ENCODE measurements around the gene ACACB.

Gene ACACB

GRCh38 chr12:109193896-109194295, 77.5 kb downstream of the ACACB start:
- intact Hi-C loops (cut with DNase I), result no loop called here
- DNase-seq, result no peak

- intact Hi-C loops (cut with DNase I), result no loop called here
- no peak for DNase-seq
These were observed 79.9 kb downstream of the ACACB start for GRCh38 chr12:109196332-109196731.

GRCh38 chr12:109197327-109197726, 80.9 kb downstream of the ACACB start:
- intact Hi-C loops (cut with DNase I), result no loop called here

GRCh38 chr12:109199324-109199723, 82.9 kb downstream of the ACACB start:
- no peak for DNase-seq
- intact Hi-C loops (cut with DNase I), result no loop called here

More at GRCh38 chr12:109197327-109197726, 80.9 kb downstream of the ACACB start:
- DNase-seq, result no peak

GRCh38 chr12:109200825-109201495, 84.6 kb downstream of the ACACB start:
- DNase-seq, result no peak
- intact Hi-C loops (cut with DNase I), result no loop called here

GRCh38 chr12:109201496-109201885, 85.1 kb downstream of the ACACB start:
- intact Hi-C loops (cut with DNase I), result no loop called here

GRCh38 chr12:109202770-109203169, 86.4 kb downstream of the ACACB start:
- no peak for DNase-seq
- intact Hi-C loops (cut with DNase I), result no loop called here

More at GRCh38 chr12:109201496-109201885, 85.1 kb downstream of the ACACB start:
- DNase-seq, result peak in 1 of 42 donors; percentile 4

- intact Hi-C loops (cut with DNase I), result no loop called here
- no peak for DNase-seq
These were observed 87.1 kb downstream of the ACACB start for GRCh38 chr12:109203480-109203879.

GRCh38 chr12:109209082-109209481, 92.7 kb downstream of the ACACB start:
- no peak for DNase-seq
- intact Hi-C loops (cut with DNase I), result no loop called here

GRCh38 chr12:109212460-109213115, 96.2 kb downstream of the ACACB start:
- DNase-seq, result no peak
- intact Hi-C loops (cut with DNase I), result no loop called here

- intact Hi-C loops (cut with DNase I), result no loop called here
- DNase-seq, result no peak
These were observed 97.7 kb downstream of the ACACB start for GRCh38 chr12:109214131-109214530.

- intact Hi-C loops (cut with DNase I), result no loop called here
- no peak for DNase-seq
These were observed 102.6 kb downstream of the ACACB start for GRCh38 chr12:109218996-109219395.

GRCh38 chr12:109219938-109220337, 103.6 kb downstream of the ACACB start:
- DNase-seq, result no peak
- intact Hi-C loops (cut with DNase I), result no loop called here

- DNase-seq, result no peak
- intact Hi-C loops (cut with DNase I), result no loop called here
These were observed 105.0 kb downstream of the ACACB start for GRCh38 chr12:109221277-109221931.

GRCh38 chr12:109222062-109222461, 105.7 kb downstream of the ACACB start:
- no peak for DNase-seq
- intact Hi-C loops (cut with DNase I), result no loop called here

GRCh38 chr12:109222496-109222895, 106.1 kb downstream of the ACACB start:
- intact Hi-C loops (cut with DNase I), result no loop called here
- DNase-seq, result no peak

GRCh38 chr12:109223211-109223610, 106.8 kb downstream of the ACACB start:
- intact Hi-C loops (cut with DNase I), result no loop called here
- DNase-seq, result no peak

GRCh38 chr12:109223868-109224267, 107.5 kb downstream of the ACACB start:
- DNase-seq, result no peak
- intact Hi-C loops (cut with DNase I), result no loop called here

- DNase-seq, result no peak
- intact Hi-C loops (cut with DNase I), result no loop called here
These were observed 112.3 kb downstream of the ACACB start for GRCh38 chr12:109228664-109229063.

GRCh38 chr12:109230193-109230592, 113.8 kb downstream of the ACACB start:
- intact Hi-C loops (cut with DNase I), result no loop called here
- DNase-seq, result no peak
